CD4-positive, CD25-positive, alpha-beta regulatory T cell (primary cell): ENCODE results near the gene CASTOR1. TPM values are rescaled to one million over a fixed set of nuclear protein-coding genes. Genes with fewer than 3 reads are reported as not detected.

Experiments used
- ATAC-seq, 2 donors: fragments of 150-1000 bp; cut with Tn5 transposase; one replicate each; pipeline ENCODE4 v1.10.0; 2021; ENCODE audit warnings: low read depth in 2 of 2, moderate number of reproducible peaks in 2 of 2, moderate library complexity in 1 of 2
- DNase-seq, 3 donors: peaks; one replicate each; pipeline versions ENCODE4 v3.0.0 to v3.0.0-alpha.2; 2012 to 2022; ENCODE audit warnings: mixed read lengths in 1 of 3
- H3K27ac ChIP-seq: one replicate; pipeline ENCODE4 v1.7.0; 2013; ENCODE audit warnings: mild to moderate bottlenecking, low read length; ENCODE audit not compliant: insufficient read depth, poor library complexity, severe bottlenecking
- H3K27me3 ChIP-seq: one replicate; pipeline ENCODE4 v1.7.0; 2013; ENCODE audit warnings: low read length; ENCODE audit not compliant: control insufficient read depth, insufficient read depth
- H3K36me3 ChIP-seq: one replicate; pipeline ENCODE4 v1.7.0; 2013; ENCODE audit warnings: mild to moderate bottlenecking, low read length, moderate library complexity; ENCODE audit not compliant: control insufficient read depth, insufficient read depth
- H3K4me1 ChIP-seq: 2 replicates; pipeline ENCODE4 v1.7.0; 2013; ENCODE audit warnings: mild to moderate bottlenecking, low read length; ENCODE audit not compliant: insufficient read depth, control insufficient read depth, poor library complexity, severe bottlenecking
- H3K4me3 ChIP-seq: one replicate; pipeline ENCODE4 v1.7.0; 2013; ENCODE audit warnings: low read depth, mild to moderate bottlenecking, low read length, moderate library complexity
- H3K9me3 ChIP-seq, 2 experiments: 1 replicate in 1 of 2; 2 replicates in 1 of 2; pipeline ENCODE4 v1.7.0; 2013; ENCODE audit warnings: low read length in 2 of 2, mild to moderate bottlenecking in 1 of 2, moderate library complexity in 1 of 2; ENCODE audit not compliant: control insufficient read depth in 2 of 2
- H3K27ac Mint-ChIP-seq, 3 donors: one replicate each; pipeline ENCODE4 v1.8.0; 2020 to 2022; ENCODE audit warnings: mild to moderate bottlenecking in 3 of 3, mixed read lengths in 3 of 3, moderate library complexity in 2 of 3
- H3K27me3 Mint-ChIP-seq: one replicate; pipeline ENCODE4 v1.8.0; 2022; ENCODE audit warnings: mild to moderate bottlenecking, mixed read lengths
- H3K36me3 Mint-ChIP-seq: one replicate; pipeline ENCODE4 v1.8.0; 2020; ENCODE audit warnings: mixed read lengths
- H3K4me1 Mint-ChIP-seq, 4 donors: one replicate each; pipeline ENCODE4 v1.8.0; 2020 to 2022; ENCODE audit warnings: mixed read lengths in 4 of 4, mild to moderate bottlenecking in 1 of 4
- H3K4me3 Mint-ChIP-seq, 4 donors: one replicate each; pipeline ENCODE4 v1.8.0; 2020 to 2022; ENCODE audit warnings: mild to moderate bottlenecking in 4 of 4, mixed read lengths in 4 of 4, moderate library complexity in 3 of 4
- H3K9me3 Mint-ChIP-seq, 7 donors: one replicate each; pipeline ENCODE4 v1.8.0; 2020 to 2022; ENCODE audit warnings: mixed read lengths in 7 of 7, mild to moderate bottlenecking in 3 of 7, moderate library complexity in 2 of 7
- polyA plus RNA-seq, 4 donors: library from polyadenylated mRNA; unstranded; fragments of 300-500 nt; fragmentation: Illumina TruSeq; gene quantifications; one replicate each; pipeline ENCODE4 v1.2.3, GENCODE V29; 2021
- total RNA-seq: library from RNA; stranded (reverse); gene quantifications from one replicate; pipeline ENCODE4 v1.2.3, GENCODE V29; 2022

The CASTOR1 gene
- total and polyA plus RNA-seq, 5 donors from 2014 or later, result 10.9 to 18.7 (median 12.1) TPM

DNA sequence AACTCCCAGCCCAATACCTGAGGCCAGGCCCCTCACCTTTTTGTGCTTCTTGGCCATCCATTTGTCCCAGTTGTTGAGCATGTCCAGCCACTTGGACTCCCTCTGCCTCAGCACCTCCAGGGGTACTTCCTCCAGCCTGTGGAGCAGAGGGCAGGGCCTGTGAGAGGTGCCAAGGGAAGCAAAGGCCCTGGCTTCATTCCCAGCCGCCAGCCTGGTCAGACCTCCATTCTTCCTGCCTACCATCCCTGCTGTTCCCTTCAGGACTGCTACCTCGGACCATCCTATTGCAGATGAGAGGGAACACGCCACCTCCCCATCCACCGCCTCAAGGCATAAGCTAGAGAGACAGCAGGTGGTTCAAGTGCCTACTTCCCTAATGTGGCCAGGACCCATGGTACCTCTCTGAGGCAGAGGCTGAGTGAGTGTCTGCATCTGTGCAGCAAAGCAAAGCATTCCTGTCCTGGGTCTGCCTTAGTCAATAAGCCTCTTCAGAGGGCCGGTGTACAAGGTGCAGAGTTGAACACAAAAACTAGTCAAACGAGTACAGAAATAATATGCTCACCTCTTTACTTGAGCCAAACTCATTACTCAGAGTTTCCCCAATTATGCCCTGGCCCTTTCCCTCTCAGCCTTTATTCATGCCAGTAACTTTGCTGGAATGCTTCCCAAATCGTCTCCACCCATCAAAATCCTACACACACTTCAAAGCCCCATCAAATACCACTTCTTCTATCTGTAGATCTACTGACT lies 15.4 kb upstream of the CASTOR1 start:
- Mint-ChIP-seq H3K4me3 (peak overlapping the region; percentile 69 to 81 (median 78)), H3K4me1 (peaks cover 36 to 100% (median 72%) of the 10 kb centered on the region in 4 donors), H3K27me3 (no peaks in the 10 kb centered on the region), H3K36me3 (peaks cover 32% of the 10 kb centered on the region), H3K9me3 (no peaks in the 10 kb centered on the region), H3K27ac (peak overlapping the region; percentile 84 to 99 (median 97))
- Histone ChIP-seq H3K4me1 (peaks cover 88% of the 10 kb centered on the region), H3K27ac (peak overlapping the region; percentile 80), H3K4me3 (peak overlapping the region; percentile 80), H3K27me3 (no peaks in the 10 kb centered on the region), H3K36me3 (peaks cover 33% of the 10 kb centered on the region), H3K9me3 (no peaks in the 10 kb centered on the region)
- DNase-seq (no peak), ATAC-seq (no peak)

GRCh38 chr22:30302810-30303138 lies 13.5 kb upstream of the CASTOR1 start:
- Mint-ChIP-seq H3K36me3 (peaks cover 33% of the 10 kb centered on the region), H3K27me3 (no peaks in the 10 kb centered on the region), H3K9me3 (no peaks in the 10 kb centered on the region), H3K4me3 (peak overlapping the region; percentile 70 to 80 (median 75)), H3K27ac (peak overlapping the region; percentile 84 to 99 (median 97)), H3K4me1 (peaks cover 27 to 97% (median 71%) of the 10 kb centered on the region in 4 donors)
- ATAC-seq (no peak), DNase-seq (no peak)
- Histone ChIP-seq H3K27me3 (no peaks in the 10 kb centered on the region), H3K9me3 (no peaks in the 10 kb centered on the region), H3K4me1 (peaks cover 77% of the 10 kb centered on the region), H3K36me3 (peaks cover 50% of the 10 kb centered on the region), H3K4me3 (no peak overlapping the region), H3K27ac (peak overlapping the region; percentile 80)

GRCh38 chr22:30301995-30302809 lies 12.9 kb upstream of the CASTOR1 start:
- ATAC-seq, result no peak
- peak overlapping the region; percentile 84 to 99 (median 97) for H3K27ac Mint-ChIP-seq
- H3K4me3 ChIP-seq, result peak overlapping the region; percentile 48

GRCh38 chr22:30299322-30299721 lies 10.0 kb upstream of the CASTOR1 start:
- Mint-ChIP-seq H3K27ac (peak overlapping the region in 2 of 3 donors; percentile 91 to 96), H3K9me3 (no peaks in the 10 kb centered on the region), H3K4me3 (no peak overlapping the region), H3K36me3 (peaks cover 43% of the 10 kb centered on the region), H3K27me3 (no peaks in the 10 kb centered on the region), H3K4me1 (peaks cover 9 to 90% (median 52%) of the 10 kb centered on the region in 4 donors)
- H3K4me1 ChIP-seq, result peaks cover 67% of the 10 kb centered on the region
- ATAC-seq (no peak), DNase-seq (no peak)
- H3K27ac ChIP-seq, result no peak overlapping the region
- H3K9me3 ChIP-seq, result no peaks in the 10 kb centered on the region
- peaks cover 79% of the 10 kb centered on the region for H3K36me3 ChIP-seq
- H3K27me3 ChIP-seq, result no peaks in the 10 kb centered on the region
- no peak overlapping the region for H3K4me3 ChIP-seq

More at GRCh38 chr22:30301995-30302809, 12.9 kb upstream of the CASTOR1 start:
- peaks cover 23 to 97% (median 68%) of the 10 kb centered on the region in 4 donors for H3K4me1 Mint-ChIP-seq
- H3K36me3 Mint-ChIP-seq, result peaks cover 36% of the 10 kb centered on the region
- Histone ChIP-seq H3K4me1 (peaks cover 75% of the 10 kb centered on the region), H3K27ac (peak overlapping the region; percentile 80), H3K9me3 (no peaks in the 10 kb centered on the region), H3K36me3 (peaks cover 55% of the 10 kb centered on the region), H3K27me3 (no peaks in the 10 kb centered on the region)
- no peaks in the 10 kb centered on the region for H3K27me3 Mint-ChIP-seq
- no peaks in the 10 kb centered on the region for H3K9me3 Mint-ChIP-seq
- H3K4me3 Mint-ChIP-seq, result peak overlapping the region; percentile 70 to 80 (median 75)
- DNase-seq, result peak in 1 of 3 donors; percentile 42

DNA sequence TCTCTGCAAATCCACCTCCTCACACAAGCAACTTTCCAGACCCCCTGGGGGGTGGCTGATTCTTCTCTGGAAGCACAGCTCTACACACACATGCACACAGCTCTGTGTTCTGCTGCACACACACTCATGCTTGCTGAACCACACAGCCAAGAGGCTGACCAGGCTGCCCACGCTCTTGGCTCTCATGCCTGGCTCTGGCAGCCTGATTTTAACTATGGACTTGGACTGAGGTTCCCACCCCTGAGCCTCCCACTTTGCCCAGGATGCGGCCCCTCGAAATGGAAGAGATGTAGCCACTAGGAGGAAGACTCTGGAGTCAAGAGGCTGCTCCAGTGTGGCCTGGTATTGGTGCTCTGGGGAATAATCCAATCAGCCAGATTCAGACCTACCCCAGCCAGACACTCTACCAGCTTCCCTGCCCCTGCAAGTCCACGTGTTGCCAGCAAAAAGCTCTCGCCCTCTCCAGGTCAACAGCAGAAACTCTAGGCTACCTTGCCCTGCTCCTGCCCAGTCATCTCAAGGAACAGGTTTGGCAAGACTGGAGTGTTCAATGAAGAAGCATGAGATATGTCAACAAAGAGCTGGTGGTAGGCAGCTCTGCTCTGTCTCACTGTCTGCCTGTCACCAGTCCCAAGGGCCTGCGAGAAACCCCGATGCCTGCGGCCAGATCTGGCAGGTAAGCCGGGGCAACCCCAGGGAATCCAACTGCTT lies 8.8 kb upstream of the CASTOR1 start:
- Histone ChIP-seq H3K4me3 (no peak overlapping the region), H3K27me3 (no peaks in the 10 kb centered on the region), H3K27ac (peak overlapping the region; percentile 18), H3K4me1 (peaks cover 55% of the 10 kb centered on the region), H3K36me3 (peaks cover 78% of the 10 kb centered on the region), H3K9me3 (no peaks in the 10 kb centered on the region)
- Mint-ChIP-seq H3K27me3 (no peaks in the 10 kb centered on the region), H3K4me3 (peak overlapping the region in 2 of 4 donors; percentile 19 to 41), H3K27ac (peak overlapping the region; percentile 91 to 96 (median 95)), H3K36me3 (peaks cover 47% of the 10 kb centered on the region), H3K9me3 (no peaks in the 10 kb centered on the region), H3K4me1 (peaks cover 9 to 89% (median 41%) of the 10 kb centered on the region in 4 donors)
- DNase-seq, result no peak
- ATAC-seq, result no peak

GRCh38 chr22:30297276-30297990 lies 8.1 kb upstream of the CASTOR1 start:
- DNase-seq (no peak), ATAC-seq (no peak)
- Mint-ChIP-seq H3K27ac (peak overlapping the region; percentile 91 to 96 (median 95)), H3K4me3 (peak overlapping the region in 1 of 4 donors; percentile 35), H3K9me3 (no peaks in the 10 kb centered on the region), H3K27me3 (no peaks in the 10 kb centered on the region), H3K36me3 (peaks cover 44% of the 10 kb centered on the region), H3K4me1 (peaks cover 6 to 83% (median 36%) of the 10 kb centered on the region in 4 donors)
- Histone ChIP-seq H3K9me3 (no peaks in the 10 kb centered on the region), H3K4me3 (no peak overlapping the region), H3K36me3 (peaks cover 86% of the 10 kb centered on the region), H3K27me3 (no peaks in the 10 kb centered on the region), H3K27ac (peak overlapping the region; percentile 62), H3K4me1 (peaks cover 48% of the 10 kb centered on the region)

GRCh38 chr22:30296833-30297232 lies 7.5 kb upstream of the CASTOR1 start:
- H3K27ac ChIP-seq, result peak overlapping the region; percentile 62
- Mint-ChIP-seq H3K4me3 (peak overlapping the region in 3 of 4 donors; percentile 39 to 70 (median 68)), H3K4me1 (peaks cover 5 to 80% (median 32%) of the 10 kb centered on the region in 4 donors), H3K27me3 (no peaks in the 10 kb centered on the region), H3K9me3 (no peaks in the 10 kb centered on the region), H3K27ac (peak overlapping the region; percentile 91 to 96 (median 92)), H3K36me3 (peaks cover 43% of the 10 kb centered on the region)
- no peak for DNase-seq
- no peaks in the 10 kb centered on the region for H3K27me3 ChIP-seq
- ATAC-seq, result no peak
- no peaks in the 10 kb centered on the region for H3K9me3 ChIP-seq
- H3K36me3 ChIP-seq, result peaks cover 88% of the 10 kb centered on the region
- peaks cover 42% of the 10 kb centered on the region for H3K4me1 ChIP-seq
- H3K4me3 ChIP-seq, result no peak overlapping the region
